MM.1S (cell line): ENCODE measurements around the gene NAP1L5.

Experiments
- EZH2 ChIP-seq: fragments of 300-600 bp; sonication (generic); optimal IDR thresholded peaks from 2 replicates; pipeline ENCODE3; 2017; ENCODE audit warnings: low read depth, mild to moderate bottlenecking, antibody characterized with exemption, low read length, mixed read lengths
- TF ChIP-seq, protein P1 (sequence below): fragments of 300-600 bp; sonication (generic); IDR thresholded peaks from 2 replicates; pipeline ENCODE4 v1.5.1; 2016; ENCODE audit warnings: antibody characterized with exemption, low read length, mixed read lengths

DNA sequence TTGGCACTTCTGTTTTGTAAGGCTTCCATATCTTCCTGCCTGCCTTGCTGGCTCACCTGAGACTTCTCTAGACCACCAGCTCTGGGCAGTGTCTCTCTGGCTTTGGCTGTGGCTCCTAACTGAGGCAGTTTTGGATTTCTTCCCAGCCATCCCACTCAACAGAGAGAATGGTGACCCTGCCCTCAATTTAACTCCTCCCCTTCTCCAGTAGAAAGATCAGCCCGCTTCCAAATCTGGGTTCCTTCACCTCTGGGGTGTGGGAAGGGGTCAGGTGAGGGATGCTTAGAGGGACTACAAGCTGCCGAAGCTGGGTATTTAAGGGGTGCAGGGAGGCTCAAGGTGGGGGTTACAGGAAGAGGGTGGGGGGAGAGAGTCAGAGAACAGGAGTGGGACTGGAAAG lies 23.7 kb downstream of the NAP1L5 start:
- TF ChIP-seq, protein P1, sequence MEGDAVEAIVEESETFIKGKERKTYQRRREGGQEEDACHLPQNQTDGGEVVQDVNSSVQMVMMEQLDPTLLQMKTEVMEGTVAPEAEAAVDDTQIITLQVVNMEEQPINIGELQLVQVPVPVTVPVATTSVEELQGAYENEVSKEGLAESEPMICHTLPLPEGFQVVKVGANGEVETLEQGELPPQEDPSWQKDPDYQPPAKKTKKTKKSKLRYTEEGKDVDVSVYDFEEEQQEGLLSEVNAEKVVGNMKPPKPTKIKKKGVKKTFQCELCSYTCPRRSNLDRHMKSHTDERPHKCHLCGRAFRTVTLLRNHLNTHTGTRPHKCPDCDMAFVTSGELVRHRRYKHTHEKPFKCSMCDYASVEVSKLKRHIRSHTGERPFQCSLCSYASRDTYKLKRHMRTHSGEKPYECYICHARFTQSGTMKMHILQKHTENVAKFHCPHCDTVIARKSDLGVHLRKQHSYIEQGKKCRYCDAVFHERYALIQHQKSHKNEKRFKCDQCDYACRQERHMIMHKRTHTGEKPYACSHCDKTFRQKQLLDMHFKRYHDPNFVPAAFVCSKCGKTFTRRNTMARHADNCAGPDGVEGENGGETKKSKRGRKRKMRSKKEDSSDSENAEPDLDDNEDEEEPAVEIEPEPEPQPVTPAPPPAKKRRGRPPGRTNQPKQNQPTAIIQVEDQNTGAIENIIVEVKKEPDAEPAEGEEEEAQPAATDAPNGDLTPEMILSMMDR = no peak
- TF ChIP-seq EZH2 = no peak
